Bone marrow (tissue), 2 donors: ENCODE measurements around the gene LHX6.

ENCODE experiments used
- DNase-seq, 2 donors: peaks; one replicate each; lab custom pipeline; 2025; lab: John Stamatoyannopoulos, UW

LHX6 gene

GRCh38 chr9:122216138-122216797 is 12.5 kb downstream of the LHX6 start:
- no peak for DNase-seq

DNA sequence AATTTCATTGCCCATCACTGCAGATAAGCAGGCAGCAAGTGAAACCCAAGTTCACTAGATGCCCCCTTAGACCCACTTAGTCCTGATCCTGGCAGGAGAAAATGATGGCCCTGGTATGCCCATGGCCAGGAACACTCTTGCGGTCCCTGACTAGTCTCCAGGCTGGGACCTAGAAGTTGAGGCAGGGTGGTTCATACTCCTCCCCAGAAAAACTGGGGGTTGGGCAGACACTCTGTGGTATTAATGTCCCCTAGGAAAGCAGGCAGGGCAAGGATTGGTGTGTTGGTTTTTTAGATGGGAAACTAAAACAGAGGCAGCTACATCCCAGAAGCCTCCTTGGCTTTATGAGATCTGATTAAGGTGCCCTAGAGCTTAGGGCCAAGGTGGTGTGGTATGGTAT is 13.1 kb downstream of the LHX6 start:
- DNase-seq, result no peak

- no peak for DNase-seq
Measured at GRCh38 chr9:122214507-122214906, 14.2 kb downstream of the LHX6 start.

GRCh38 chr9:122213589-122214413 is 15.0 kb downstream of the LHX6 start:
- DNase-seq, result no peak

GRCh38 chr9:122213102-122213588 is 15.6 kb downstream of the LHX6 start:
- no peak for DNase-seq

DNA sequence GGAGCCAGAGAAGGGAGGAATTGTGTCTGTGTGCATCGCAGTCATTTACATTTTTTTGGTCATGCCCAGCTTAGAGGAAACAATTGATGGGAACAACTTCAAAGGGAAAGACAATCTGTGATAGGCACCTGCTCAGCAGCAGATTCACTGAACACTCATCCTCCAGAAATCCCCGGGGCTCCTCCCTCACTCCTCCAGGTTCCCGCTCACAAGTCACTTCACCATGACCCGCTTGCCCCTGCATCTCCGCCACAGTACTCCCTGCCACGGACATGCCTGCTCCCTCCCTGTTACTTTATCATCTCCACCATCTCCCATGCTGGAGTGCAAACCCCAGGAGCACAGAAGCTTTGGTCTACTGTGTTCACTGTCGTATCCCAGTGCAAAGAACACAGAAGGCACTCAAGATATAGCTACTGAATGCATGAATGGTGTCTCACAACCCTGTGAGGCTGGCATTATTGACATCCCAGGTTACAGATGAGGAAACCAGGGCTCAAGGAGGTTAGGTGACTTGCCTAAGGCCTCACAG is 16.2 kb downstream of the LHX6 start:
- no peak for DNase-seq

DNA sequence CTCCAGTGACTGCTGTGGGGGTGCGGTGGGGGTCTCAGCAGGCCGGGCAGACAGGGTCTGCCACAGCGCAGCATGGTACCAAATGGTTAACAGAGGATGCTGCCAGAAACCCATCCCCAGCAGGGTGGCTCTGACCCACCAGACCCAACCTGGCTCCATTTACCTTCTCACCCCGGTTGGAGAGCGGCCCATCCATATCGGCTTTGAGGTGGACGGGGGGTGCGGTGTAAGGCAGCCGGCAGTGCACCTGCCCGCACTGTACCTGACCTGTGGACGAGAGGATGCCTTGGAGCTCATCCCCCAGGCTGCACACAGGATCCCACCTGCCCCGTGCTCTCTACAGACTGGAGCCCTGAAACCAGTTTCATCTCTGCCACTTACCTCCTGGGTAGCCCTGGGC is 19.3 kb downstream of the LHX6 start:
- no peak for DNase-seq

GRCh38 chr9:122207096-122207495 is 21.7 kb downstream of the LHX6 start:
- DNase-seq, result no peak

- DNase-seq, result no peak
Measured at GRCh38 chr9:122206118-122207046, 22.4 kb downstream of the LHX6 start.

GRCh38 chr9:122205176-122205575 is 23.6 kb downstream of the LHX6 start:
- no peak for DNase-seq

- DNase-seq, result no peak
Measured at GRCh38 chr9:122204491-122204890, 24.3 kb downstream of the LHX6 start.

- no peak for DNase-seq
Measured at GRCh38 chr9:122204055-122204454, 24.7 kb downstream of the LHX6 start.

DNA sequence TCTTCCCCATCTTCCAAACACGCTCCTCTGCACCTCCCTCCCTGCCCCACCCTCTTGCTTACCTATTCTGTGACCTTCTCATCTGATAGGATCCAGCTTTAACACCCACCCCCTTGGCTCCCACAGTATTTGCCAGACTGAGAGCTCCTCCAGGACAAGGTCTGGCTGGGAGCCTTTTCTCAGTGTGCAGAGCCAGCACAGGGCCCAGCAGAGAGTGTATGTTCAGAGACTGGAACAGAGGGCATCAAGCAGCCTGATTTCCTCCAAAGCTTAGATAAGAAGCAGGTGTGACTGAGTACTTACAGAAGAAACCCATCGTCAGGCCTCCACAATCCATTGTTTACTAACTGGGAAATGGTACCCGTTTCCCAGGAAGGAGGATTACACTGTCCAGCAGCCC is 26.6 kb downstream of the LHX6 start:
- no peak for DNase-seq

DNA sequence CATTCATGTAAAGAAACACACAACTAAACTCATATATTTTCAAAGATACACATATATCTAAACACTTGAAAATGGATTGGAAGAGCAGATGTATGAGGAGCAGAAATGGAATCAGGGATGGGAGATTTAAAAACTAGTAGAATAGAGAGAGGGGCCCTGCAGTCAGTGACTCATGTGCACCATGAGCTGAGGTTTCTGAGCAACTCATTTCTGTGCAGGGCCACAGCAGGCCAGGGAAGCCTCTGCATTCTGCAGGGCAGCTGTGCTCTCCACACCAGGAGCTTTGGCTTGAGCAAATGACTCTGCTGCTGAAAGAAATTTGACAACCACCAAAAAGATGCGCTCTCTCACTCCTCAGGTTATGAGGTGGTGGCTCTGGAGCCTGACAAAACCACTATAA is 27.1 kb downstream of the LHX6 start:
- peak in 1 of 2 donors; percentile 13 for DNase-seq

GRCh38 chr9:122200960-122201595 is 27.7 kb downstream of the LHX6 start:
- peak in 1 of 2 donors; percentile 12 for DNase-seq

DNA sequence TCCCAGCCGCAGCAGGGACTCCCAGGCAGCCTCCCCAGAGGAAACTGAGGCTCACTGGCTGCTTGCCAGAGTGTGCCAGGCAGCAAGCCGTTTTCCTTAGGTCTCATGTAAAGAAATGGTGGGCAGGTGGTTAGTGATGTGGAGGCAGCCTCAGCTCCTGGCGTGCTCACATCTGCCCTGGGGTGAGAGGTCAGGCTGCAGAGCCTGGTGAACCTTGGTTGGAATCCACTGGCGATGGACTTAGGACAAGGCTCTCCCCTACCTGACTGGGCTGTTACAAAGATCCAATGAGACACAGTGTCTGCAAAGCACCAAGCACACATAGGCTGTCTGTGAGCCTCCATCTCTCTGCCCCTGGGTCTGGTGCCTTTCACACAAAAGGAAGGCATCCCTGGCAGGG is 30.9 kb downstream of the LHX6 start:
- DNase-seq, result no peak

GRCh38 chr9:122197426-122197825 is 31.3 kb downstream of the LHX6 start:
- no peak for DNase-seq

DNA sequence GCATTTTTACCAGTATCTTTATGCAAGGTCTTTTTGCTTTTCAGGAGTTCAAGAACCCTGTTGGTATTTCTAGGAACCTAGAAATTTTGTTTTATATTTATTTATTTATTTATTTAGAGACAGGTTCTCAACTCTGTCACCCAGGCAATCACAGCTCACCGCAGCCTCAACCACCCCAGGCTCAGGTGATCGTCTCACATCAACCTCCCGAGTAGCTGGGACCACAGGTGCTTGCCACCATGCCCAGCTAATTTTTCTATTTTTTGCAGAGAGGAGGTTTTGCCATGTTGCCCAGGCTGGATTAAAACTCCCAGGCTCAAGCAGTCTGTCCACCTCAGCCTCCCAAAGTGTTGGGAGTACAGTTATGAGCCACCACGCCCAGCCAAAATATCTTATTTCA is 32.9 kb downstream of the LHX6 start:
- DNase-seq, result no peak

DNA sequence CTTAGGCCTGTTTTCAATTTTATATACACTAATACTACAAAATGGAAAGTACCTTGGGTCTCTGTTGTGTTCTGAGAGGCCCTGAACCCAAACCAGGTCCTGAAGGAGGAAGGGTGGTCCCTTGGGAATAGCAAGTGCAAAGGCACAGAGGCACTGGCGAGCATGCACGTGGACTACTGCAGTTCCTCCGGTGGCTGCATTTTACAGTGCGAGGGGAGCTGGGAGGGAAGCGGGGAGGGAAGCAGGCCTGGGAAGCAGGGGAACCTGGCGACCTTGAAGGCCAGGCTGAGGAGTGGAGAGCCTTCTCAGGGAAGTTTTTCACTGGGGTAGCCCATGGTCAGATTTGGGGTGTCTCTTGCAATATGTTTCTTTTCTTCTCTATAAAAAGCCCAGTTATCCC is 35.1 kb downstream of the LHX6 start:
- no peak for DNase-seq

DNA sequence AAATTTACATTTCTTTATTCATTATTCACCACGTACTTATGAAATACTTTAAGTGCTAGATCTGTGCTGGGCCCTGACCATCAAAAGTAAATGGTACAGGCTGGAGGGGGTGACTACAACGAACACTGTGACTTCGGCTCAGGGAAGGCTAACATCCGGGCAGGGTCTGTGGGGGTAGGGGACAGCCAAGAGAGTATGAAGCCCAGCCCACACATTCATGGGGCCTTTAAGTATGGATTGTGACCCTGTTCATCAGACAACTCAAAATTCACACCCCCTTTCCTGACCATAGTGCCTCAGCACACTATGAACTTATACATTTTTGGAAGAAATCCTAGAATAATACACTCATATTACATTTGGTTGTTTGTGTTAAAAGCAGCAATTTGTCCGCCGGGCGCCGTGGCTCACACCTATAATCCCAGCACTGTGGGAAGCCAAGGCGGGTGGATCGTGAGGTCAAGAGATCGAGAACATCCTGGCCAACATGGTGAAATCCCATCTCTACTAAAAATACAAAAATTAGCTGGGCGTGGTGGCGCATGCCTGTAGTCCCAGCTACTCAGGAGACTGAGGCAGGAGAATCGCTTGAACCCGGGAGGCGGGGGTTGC is 35.7 kb downstream of the LHX6 start:
- DNase-seq, result no peak

DNA sequence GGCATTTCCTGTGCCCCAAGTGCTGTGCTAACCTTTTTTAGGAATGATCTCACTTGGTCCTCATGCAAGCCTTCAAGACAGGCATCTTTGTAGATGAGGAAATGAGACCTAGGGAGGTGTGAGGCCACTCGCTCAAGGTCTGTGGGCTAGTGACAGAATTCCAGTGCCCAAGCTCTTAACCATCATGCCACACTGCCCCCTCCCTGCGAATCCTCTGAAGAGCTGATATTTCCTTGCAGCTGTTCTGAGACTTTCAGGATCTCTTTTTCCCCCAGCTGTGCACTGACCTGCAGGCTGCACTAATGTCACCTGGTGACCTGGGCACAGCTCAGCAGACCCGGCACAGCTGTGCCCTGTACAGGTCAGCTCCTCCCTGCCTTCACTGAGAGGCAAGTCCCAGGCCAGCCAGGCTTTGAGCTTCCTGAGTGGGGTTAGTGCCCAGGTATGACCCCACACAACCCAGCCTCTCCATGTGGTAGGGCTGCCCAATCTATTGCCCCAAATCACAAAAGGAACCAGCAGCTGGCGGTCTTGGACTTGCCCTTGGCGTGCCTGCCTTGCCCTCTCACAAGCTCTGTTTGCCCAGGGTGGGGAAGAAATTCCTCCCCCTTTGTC is 36.4 kb downstream of the LHX6 start:
- DNase-seq, result no peak
